GM21619 (cell line): Measurements from ENCODE around the gene PCDHGB3.
A peak's percentile ranks its signal among the peaks of the same experiment; 100 is the strongest.
"Not testable (repeated sequence)": the region's sequence is repeated elsewhere in the genome, so short reads cannot be mapped to it uniquely, and the experiment has no call there.

ENCODE experiments used
- ATAC-seq: cut with Tn5 transposase; IDR thresholded peaks from one replicate; pipeline ENCODE4 v1.9.1; 2021; ENCODE audit not compliant: unreplicated experiment

Gene PCDHGB3

GRCh38 chr5:141356950-141357349 lies 13.1 kb upstream of the PCDHGB3 start:
- no peak for ATAC-seq

- peak; percentile 84 for ATAC-seq
Measured at GRCh38 chr5:141359790-141360426, 10.1 kb upstream of the PCDHGB3 start, which contains the start of gene PCDHGB2. PCDHGB2 (plus strand) TSS chr5:141359994; CDS start chr5:141360136, 142 bp downstream.

GRCh38 chr5:141360685-141361084 lies 9.4 kb upstream of the PCDHGB3 start:
- no peak for ATAC-seq

- ATAC-seq: no peak
Measured at GRCh38 chr5:141362719-141363118, 7.3 kb upstream of the PCDHGB3 start.

- ATAC-seq: no peak
Measured at GRCh38 chr5:141363952-141364660, 5.9 kb upstream of the PCDHGB3 start, which contains the start of gene PCDHGA5. PCDHGA5 (plus strand) TSS chr5:141364162; CDS start chr5:141364331, 169 bp downstream.

- no peak for ATAC-seq
Measured at GRCh38 chr5:141366016-141366896, 3.8 kb upstream of the PCDHGB3 start.

GRCh38 chr5:141371572-141372475 lies 1.8 kb downstream of the PCDHGB3 start:
- no peak for ATAC-seq

- ATAC-seq: no peak
Measured at GRCh38 chr5:141373673-141374317, 3.8 kb downstream of the PCDHGB3 start, which contains the start of gene PCDHGA6. PCDHGA6 (plus strand) TSS chr5:141373891; CDS start chr5:141374084, 193 bp downstream.

GRCh38 chr5:141374627-141375026 lies 4.6 kb downstream of the PCDHGB3 start:
- no peak for ATAC-seq

- ATAC-seq: not testable (repeated sequence)
Measured at GRCh38 chr5:141375444-141376155, 5.6 kb downstream of the PCDHGB3 start.

- ATAC-seq: no peak
Measured at GRCh38 chr5:141382469-141383294, 12.6 kb downstream of the PCDHGB3 start, which contains the start of gene PCDHGA7. PCDHGA7 (plus strand) TSS chr5:141382742; CDS start chr5:141382900, 158 bp downstream.

GRCh38 chr5:141383345-141383744 lies 13.3 kb downstream of the PCDHGB3 start:
- no peak for ATAC-seq

GRCh38 chr5:141384471-141385267 lies 14.6 kb downstream of the PCDHGB3 start:
- ATAC-seq: no peak

GRCh38 chr5:141387557-141388311 lies 17.7 kb downstream of the PCDHGB3 start, which contains the start of gene PCDHGB4:
PCDHGB4 (plus strand) TSS chr5:141387698; CDS start chr5:141387885, 187 bp downstream.
- peak; percentile 91 for ATAC-seq

- no peak for ATAC-seq
Measured at GRCh38 chr5:141388661-141389060, 18.6 kb downstream of the PCDHGB3 start.
